HG03439 (cell line): ENCODE measurements around the gene PLCD1.
"Not testable (repeated sequence)": the region's sequence is repeated elsewhere in the genome, so short reads cannot be mapped to it uniquely, and the experiment has no call there.

Experiments used
- ATAC-seq: cut with Tn5 transposase; IDR thresholded peaks from one replicate; pipeline ENCODE4 v1.9.1; 2021; ENCODE audit warnings: mild to moderate bottlenecking, moderate library complexity; ENCODE audit not compliant: unreplicated experiment

Gene PLCD1

GRCh38 chr3:37987751-37988179 is 41.7 kb downstream of the PLCD1 start:
- no peak for ATAC-seq

GRCh38 chr3:37987315-37987697 is 42.1 kb downstream of the PLCD1 start:
- no peak for ATAC-seq

- ATAC-seq: no peak
Measured at GRCh38 chr3:37986479-37987314, 42.7 kb downstream of the PLCD1 start.

- ATAC-seq: no peak
Measured at GRCh38 chr3:37985637-37986320, 43.7 kb downstream of the PLCD1 start.

- ATAC-seq: no peak
Measured at GRCh38 chr3:37984596-37984995, 44.8 kb downstream of the PLCD1 start.

- no peak for ATAC-seq
Measured at GRCh38 chr3:37984051-37984450, 45.4 kb downstream of the PLCD1 start.

GRCh38 chr3:37982331-37982730 is 47.1 kb downstream of the PLCD1 start:
- ATAC-seq: no peak

- no peak for ATAC-seq
Measured at GRCh38 chr3:37981348-37981664, 48.1 kb downstream of the PLCD1 start.

- ATAC-seq: no peak
Measured at GRCh38 chr3:37980462-37981347, 48.7 kb downstream of the PLCD1 start.

GRCh38 chr3:37979541-37980461 is 49.6 kb downstream of the PLCD1 start:
- ATAC-seq: no peak

GRCh38 chr3:37974121-37975083 is 55.0 kb downstream of the PLCD1 start:
- no peak for ATAC-seq

GRCh38 chr3:37973246-37974054 is 56.0 kb downstream of the PLCD1 start:
- ATAC-seq: no peak

- ATAC-seq: not testable (repeated sequence)
Measured at GRCh38 chr3:37972056-37972455, 57.4 kb downstream of the PLCD1 start.

GRCh38 chr3:37971467-37971866 is 58.0 kb downstream of the PLCD1 start:
- no peak for ATAC-seq

- no peak for ATAC-seq
Measured at GRCh38 chr3:37970802-37971201, 58.6 kb downstream of the PLCD1 start.

- ATAC-seq: no peak
Measured at GRCh38 chr3:37969596-37970100, 59.8 kb downstream of the PLCD1 start.

GRCh38 chr3:37968813-37969595 is 60.4 kb downstream of the PLCD1 start:
- no peak for ATAC-seq
